Thyroid gland (tissue), 4 donors: ENCODE measurements around the gene NUBP2. TPM values are rescaled to one million over a fixed set of nuclear protein-coding genes. Genes with fewer than 3 reads are reported as not detected.

ENCODE experiments used
- DNase-seq, 2 donors: peaks; one replicate each; pipeline ENCODE4 v3.0.0-alpha.2; 2019
- H3K27ac ChIP-seq, 3 donors: fragments of 200-600 bp; sonication (generic); 1 replicate in 2 of 3; 2 replicates in 1 of 3; pipeline ENCODE4 v1.5.1; 2016 to 2019; ENCODE audit warnings: mild to moderate bottlenecking in 1 of 3, moderate library complexity in 1 of 3
- H3K27me3 ChIP-seq: fragments of 200-600 bp; sonication (generic); one replicate; pipeline ENCODE4 v1.5.1; 2019
- H3K36me3 ChIP-seq, 2 donors: fragments of 200-600 bp; sonication (generic); one replicate each; pipeline ENCODE4 v1.5.1; 2016 to 2019
- H3K4me1 ChIP-seq, 2 donors: fragments of 200-600 bp; sonication (generic); one replicate each; pipeline ENCODE4 v1.5.1; 2017 to 2019
- H3K4me3 ChIP-seq, 3 donors: fragments of 200-600 bp; sonication (generic); replicated peaks in 1 of 3; 1 replicate in 2 of 3; 2 replicates in 1 of 3; pipeline ENCODE4 v1.5.1; 2016; ENCODE audit warnings: mild to moderate bottlenecking in 1 of 3
- H3K9me3 ChIP-seq: fragments of 200-600 bp; sonication (generic); one replicate; pipeline ENCODE4 v1.5.1; 2017
- POLR2A ChIP-seq, 2 donors: fragments of 450-650 bp; IDR thresholded peaks; one replicate each; pipeline ENCODE4 v1.6.1; 2017; ENCODE audit warnings: antibody characterized with exemption in 2 of 2, mild to moderate bottlenecking in 2 of 2, moderate library complexity in 1 of 2
- WGBS, 2 donors: methylation state at CpG; one replicate each; pipeline ENCODE4 v1.1.5; 2017; 5-methylcytosine and 5-hydroxymethylcytosine counted together
- intact Hi-C: fragments of 100-400 bp; cut with DNase I; formaldehyde crosslinking; loops from one replicate; pipeline ENCODE4 v1.15.1; 2023
- total RNA-seq, 4 donors: library from RNA; depleted of rRNA; stranded (reverse); fragments of >200 nt; gene quantifications; one replicate each; pipeline ENCODE4 v1.2.3, GENCODE V29; 2016
- TF ChIP-seq, protein P1 (sequence below), 6 experiments: fragments of 200-600 bp in 3 of 6; fragments of 450-650 bp in 3 of 6; sonication (generic) in 3 of 6; IDR thresholded peaks; one replicate each; pipeline ENCODE4 v1.5.1; 2016 to 2019; ENCODE audit warnings: antibody characterized with exemption in 6 of 6, mild to moderate bottlenecking in 2 of 6, inconsistent platforms in 1 of 6, moderate library complexity in 1 of 6

Gene NUBP2
- total RNA-seq, 4 donors from 2014 or later = 47.3 to 122 (median 106) TPM

DNA sequence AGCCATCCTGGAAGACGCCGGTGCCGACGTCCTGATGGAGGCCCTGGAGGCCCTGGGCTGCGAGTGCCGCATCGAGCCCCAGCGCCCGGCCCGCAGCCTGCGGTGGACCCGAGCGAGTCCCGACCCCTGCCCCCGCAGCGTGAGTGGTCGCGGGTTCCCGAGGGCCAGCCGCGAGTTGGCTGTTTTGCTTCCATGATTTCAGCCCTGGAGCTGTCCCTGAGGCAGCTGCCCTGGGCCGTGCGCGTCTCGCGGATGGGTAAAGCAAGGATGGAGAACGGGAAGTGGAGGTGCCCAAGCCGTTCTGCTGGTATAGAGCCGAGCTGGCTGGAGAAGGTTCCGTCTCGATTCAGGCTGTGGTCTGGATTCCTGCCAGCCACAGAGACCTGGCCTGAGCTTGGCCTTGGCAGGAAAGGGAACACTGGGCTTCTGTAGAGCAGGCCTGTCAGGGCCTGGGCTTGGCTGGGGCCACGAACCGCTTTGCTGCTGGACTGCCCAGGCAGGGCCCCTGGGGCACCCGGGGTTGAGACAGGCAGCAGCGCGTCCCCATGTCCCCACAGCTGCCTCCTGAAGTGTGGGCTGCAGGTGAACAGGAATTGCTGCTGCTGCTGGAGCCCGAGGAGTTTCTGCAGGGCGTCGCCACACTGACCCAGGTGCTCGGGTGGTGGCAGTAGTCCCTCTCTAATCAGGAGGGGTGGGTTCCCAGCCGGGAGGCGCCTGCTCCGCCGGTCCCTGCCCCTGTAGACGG, 8.9 kb upstream of the NUBP2 start:
- Histone ChIP-seq H3K27me3 (no peaks in the 10 kb centered on the region), H3K27ac (peak overlapping the region in 2 of 3 donors; percentile 83 to 91), H3K9me3 (no peaks in the 10 kb centered on the region), H3K4me3 (peak overlapping the region; percentile 85 to 86 (median 86)), H3K4me1 (peaks cover 23 to 26% of the 10 kb centered on the region in 2 donors), H3K36me3 (peaks cover 20% of the 10 kb centered on the region in 2 donors)
- intact Hi-C loops = no loop called here
- WGBS, 2 donors = 27 to 80% methylated on average over 2 to 28 of the region's 45 CpGs
- peak in 1 of 2 donors; percentile 55 for DNase-seq
- TF ChIP-seq, protein P1, sequence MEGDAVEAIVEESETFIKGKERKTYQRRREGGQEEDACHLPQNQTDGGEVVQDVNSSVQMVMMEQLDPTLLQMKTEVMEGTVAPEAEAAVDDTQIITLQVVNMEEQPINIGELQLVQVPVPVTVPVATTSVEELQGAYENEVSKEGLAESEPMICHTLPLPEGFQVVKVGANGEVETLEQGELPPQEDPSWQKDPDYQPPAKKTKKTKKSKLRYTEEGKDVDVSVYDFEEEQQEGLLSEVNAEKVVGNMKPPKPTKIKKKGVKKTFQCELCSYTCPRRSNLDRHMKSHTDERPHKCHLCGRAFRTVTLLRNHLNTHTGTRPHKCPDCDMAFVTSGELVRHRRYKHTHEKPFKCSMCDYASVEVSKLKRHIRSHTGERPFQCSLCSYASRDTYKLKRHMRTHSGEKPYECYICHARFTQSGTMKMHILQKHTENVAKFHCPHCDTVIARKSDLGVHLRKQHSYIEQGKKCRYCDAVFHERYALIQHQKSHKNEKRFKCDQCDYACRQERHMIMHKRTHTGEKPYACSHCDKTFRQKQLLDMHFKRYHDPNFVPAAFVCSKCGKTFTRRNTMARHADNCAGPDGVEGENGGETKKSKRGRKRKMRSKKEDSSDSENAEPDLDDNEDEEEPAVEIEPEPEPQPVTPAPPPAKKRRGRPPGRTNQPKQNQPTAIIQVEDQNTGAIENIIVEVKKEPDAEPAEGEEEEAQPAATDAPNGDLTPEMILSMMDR (IDR thresholded peaks at IDR 0.05) = no peak
- no peak for TF ChIP-seq POLR2A (IDR thresholded peaks at IDR 0.05)

DNA sequence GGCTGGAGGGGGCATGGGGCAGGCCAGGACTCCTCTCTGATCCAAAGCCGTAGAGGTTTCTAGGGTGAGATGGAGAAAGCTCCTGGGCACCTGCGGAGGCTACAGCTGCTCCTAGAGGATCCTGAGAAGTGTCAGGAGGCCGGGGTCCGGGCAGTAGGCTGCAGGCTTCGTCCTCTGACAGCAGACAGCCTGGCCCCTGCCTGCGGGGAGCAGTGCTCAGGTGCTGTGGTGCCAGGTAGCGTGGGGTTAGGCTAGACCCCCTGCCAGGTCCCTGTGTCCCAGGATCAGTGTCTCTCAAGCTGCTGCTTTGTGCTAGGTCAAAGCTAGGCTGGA, 8.3 kb upstream of the NUBP2 start:
- Histone ChIP-seq H3K4me1 (peaks cover 23 to 26% of the 10 kb centered on the region in 2 donors), H3K36me3 (peaks cover 20% of the 10 kb centered on the region in 2 donors), H3K27me3 (no peaks in the 10 kb centered on the region), H3K27ac (peak overlapping the region in 1 of 3 donors; percentile 83), H3K9me3 (no peaks in the 10 kb centered on the region), H3K4me3 (peak overlapping the region in 1 of 3 donors; percentile 86)
- intact Hi-C loops = no loop called here
- DNase-seq = no peak
- WGBS, 2 donors = 86 to 90% methylated on average over 4 to 6 of the region's 7 CpGs
- TF ChIP-seq POLR2A (IDR thresholded peaks at IDR 0.05) = no peak

DNA sequence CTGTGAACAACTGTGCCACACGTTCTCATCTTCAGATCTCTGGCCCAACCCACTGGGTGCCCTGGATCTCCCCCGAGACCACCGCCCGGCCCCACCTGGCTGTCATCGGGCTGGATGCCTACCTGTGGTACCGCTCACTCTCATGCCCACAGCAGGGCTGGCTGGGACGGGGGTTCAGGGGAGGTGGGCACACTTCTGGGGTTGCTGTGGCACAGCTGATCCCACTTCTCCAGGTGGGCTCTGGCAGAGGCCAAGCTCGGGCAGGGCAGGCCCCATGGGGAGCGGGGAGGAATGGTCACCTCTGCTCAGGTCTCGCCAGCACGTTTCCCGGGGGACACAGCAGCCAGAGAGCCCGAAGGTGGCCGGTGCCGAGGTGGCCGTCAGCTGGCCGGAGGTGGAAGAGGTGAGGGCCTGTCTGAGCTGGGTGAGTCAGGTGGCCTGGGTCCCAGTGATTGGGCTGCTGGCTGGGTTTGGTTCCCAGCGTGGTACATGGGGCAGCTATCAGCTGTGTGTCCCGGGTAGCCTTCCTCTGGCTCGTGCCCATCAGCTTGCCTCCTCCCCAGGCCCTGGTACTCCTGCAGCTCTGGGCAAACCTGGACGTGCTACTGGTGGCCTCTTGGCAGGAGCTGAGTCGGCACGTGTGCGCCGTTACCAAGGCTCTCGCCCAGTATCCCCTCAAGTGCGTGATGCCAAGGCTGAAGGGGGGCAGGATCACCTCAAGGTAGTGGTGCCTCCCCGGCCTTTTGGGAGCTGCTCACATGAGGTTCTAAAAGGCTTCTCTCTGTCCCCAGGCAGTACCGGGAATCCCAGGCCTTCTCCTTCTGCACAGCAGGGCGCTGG, 7.5 kb upstream of the NUBP2 start:
- Histone ChIP-seq H3K9me3 (no peaks in the 10 kb centered on the region), H3K4me1 (peaks cover 23 to 27% of the 10 kb centered on the region in 2 donors), H3K36me3 (peaks cover 20% of the 10 kb centered on the region in 2 donors), H3K4me3 (no peak overlapping the region), H3K27me3 (no peaks in the 10 kb centered on the region), H3K27ac (no peak overlapping the region)
- TF ChIP-seq, protein P1 (IDR thresholded peaks at IDR 0.05) = no peak
- TF ChIP-seq POLR2A (IDR thresholded peaks at IDR 0.05) = no peak
- intact Hi-C loops = no loop called here
- no peak for DNase-seq
- 91 to 94% methylated on average over 7 to 19 of the region's 30 CpGs for WGBS, 2 donors

DNA sequence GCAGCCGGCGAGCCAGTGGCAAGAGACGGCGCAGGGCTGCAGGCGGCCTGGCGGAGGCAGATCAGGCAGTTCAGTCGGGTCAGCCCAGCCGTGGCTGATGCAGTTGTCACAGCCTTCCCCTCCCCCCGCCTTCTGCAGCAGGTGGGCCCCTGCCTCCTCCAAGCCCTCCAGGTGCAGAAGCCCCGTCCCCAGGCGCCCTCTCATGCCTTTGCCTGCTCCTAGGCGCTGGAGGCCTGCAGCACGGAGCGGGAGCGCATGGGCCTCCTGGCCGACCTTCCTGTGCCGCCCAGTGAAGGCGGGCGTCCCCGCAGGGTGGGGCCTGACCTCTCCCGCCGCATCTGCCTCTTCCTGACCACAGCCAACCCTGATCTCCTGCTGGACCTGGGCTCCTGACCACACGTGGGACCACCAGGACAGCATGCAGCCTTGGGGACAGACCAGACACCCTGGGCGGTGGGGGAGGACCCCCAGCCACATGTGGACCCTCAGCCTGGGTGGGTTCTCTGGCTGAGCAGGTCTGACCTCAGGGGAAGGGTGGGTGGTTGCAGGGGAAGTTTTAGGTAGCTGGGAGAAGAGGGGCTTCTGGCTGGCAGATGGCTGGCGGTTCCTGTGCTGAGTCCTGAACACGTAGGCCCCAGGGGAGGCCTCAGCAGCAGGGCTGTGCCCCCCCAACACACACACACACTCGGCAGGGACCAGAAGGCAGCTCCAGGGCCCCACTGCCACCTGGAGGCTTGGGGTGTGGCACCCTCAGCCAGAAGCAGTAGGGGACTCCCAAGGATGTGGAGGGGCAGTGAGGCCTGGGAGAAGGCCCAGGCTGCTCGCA, 6.7 kb upstream of the NUBP2 start:
- Histone ChIP-seq H3K27ac (no peak overlapping the region), H3K4me1 (peaks cover 24 to 28% of the 10 kb centered on the region in 2 donors), H3K27me3 (no peaks in the 10 kb centered on the region), H3K4me3 (no peak overlapping the region), H3K9me3 (no peaks in the 10 kb centered on the region), H3K36me3 (peaks cover 23 to 26% of the 10 kb centered on the region in 2 donors)
- DNase-seq = no peak
- intact Hi-C loops = no loop called here
- no peak for TF ChIP-seq POLR2A (IDR thresholded peaks at IDR 0.05)
- TF ChIP-seq, protein P1 (IDR thresholded peaks at IDR 0.05) = no peak
- 89% methylated on average over 19 to 25 of the region's 28 CpGs for WGBS, 2 donors

DNA sequence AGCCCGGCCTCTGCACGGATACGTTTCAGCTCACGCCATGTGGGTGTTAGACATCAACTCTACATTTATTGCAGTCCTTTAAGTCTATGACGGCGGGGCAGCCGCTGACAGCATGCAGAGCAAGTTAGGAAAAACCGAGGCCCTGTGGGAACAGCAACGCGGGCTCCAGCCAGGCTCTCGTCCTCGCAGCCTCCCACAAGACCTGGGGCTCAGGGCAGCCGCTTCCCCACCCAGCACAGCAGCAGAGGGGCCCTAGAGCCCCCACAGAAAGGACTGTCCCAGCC, 6.1 kb upstream of the NUBP2 start:
- Histone ChIP-seq H3K27ac (no peak overlapping the region), H3K9me3 (no peaks in the 10 kb centered on the region), H3K4me3 (no peak overlapping the region), H3K4me1 (peaks cover 28 to 34% of the 10 kb centered on the region in 2 donors), H3K27me3 (no peaks in the 10 kb centered on the region), H3K36me3 (peaks cover 23 to 26% of the 10 kb centered on the region in 2 donors)
- DNase-seq = no peak
- TF ChIP-seq POLR2A (IDR thresholded peaks at IDR 0.05) = no peak
- TF ChIP-seq, protein P1 (IDR thresholded peaks at IDR 0.05) = no peak
- intact Hi-C loops = no loop called here
- 85 to 97% methylated on average over 6 to 13 of the region's 13 CpGs for WGBS, 2 donors
